Right atrium auricular region (tissue), 2 donors: ENCODE data around the gene IL3. TPM values are rescaled to one million over a fixed set of nuclear protein-coding genes. Genes with fewer than 3 reads are reported as not detected.

ENCODE experiments used
- DNase-seq: peaks from one replicate; pipeline ENCODE4 v3.0.0-alpha.2; 2019; ENCODE audit warnings: low spot score
- H3K27ac ChIP-seq, 2 donors: fragments of 200-600 bp; sonication (generic); 1 replicate in 1 of 2; 2 replicates in 1 of 2; pipeline ENCODE4 v1.5.1; 2016 to 2019
- H3K27me3 ChIP-seq, 2 donors: fragments of 200-600 bp; sonication (generic); one replicate each; pipeline versions ENCODE4 v1.5.1 to v1.6.0; 2017 to 2019
- H3K36me3 ChIP-seq: fragments of 200-600 bp; sonication (generic); one replicate; pipeline ENCODE4 v1.5.1; 2016
- H3K4me1 ChIP-seq, 2 donors: fragments of 200-600 bp; sonication (generic); one replicate each; pipeline versions ENCODE4 v1.5.1 to v1.6.0; 2017 to 2019
- H3K4me3 ChIP-seq, 2 donors: fragments of 200-600 bp; sonication (generic); 1 replicate in 1 of 2; 2 replicates in 1 of 2; pipeline ENCODE4 v1.5.1; 2017 to 2019; ENCODE audit warnings: mild to moderate bottlenecking in 1 of 2, moderate library complexity in 1 of 2
- H3K9me3 ChIP-seq, 2 donors: fragments of 200-600 bp; sonication (generic); one replicate each; pipeline ENCODE4 v1.5.1; 2019
- CTCF ChIP-seq, 2 donors: fragments of 200-600 bp; sonication (generic); IDR thresholded peaks; one replicate each; pipeline ENCODE4 v1.5.1; 2019; ENCODE audit warnings: antibody characterized with exemption in 2 of 2
- total RNA-seq, 2 donors: library from RNA; depleted of rRNA; stranded (reverse); fragments of >200 nt; gene quantifications; one replicate each; pipeline ENCODE4 v1.1.0, GENCODE V29; 2016

The IL3 gene
- total RNA-seq, 2 donors from 2014 or later: not detected

- no peaks in the 10 kb centered on the region for H3K4me1 ChIP-seq
- H3K27me3 ChIP-seq: no peaks in the 10 kb centered on the region
- DNase-seq: no peak
- H3K36me3 ChIP-seq: no peaks in the 10 kb centered on the region
- no peak for TF ChIP-seq CTCF (IDR thresholded peaks at IDR 0.05)
- no peak within 1 kb of the TSS for H3K4me3 ChIP-seq
- H3K9me3 ChIP-seq: no peaks in the 10 kb centered on the region
- no peak within 1 kb of the TSS for H3K27ac ChIP-seq
These were observed 13.0 kb downstream of the IL3 start, which contains the start of gene CSF2 for GRCh38 chr5:132073231-132074013. TSS of gene CSF2 (plus strand) at chr5:132073789. CDS start at chr5:132073824, 35 bp downstream.

- Histone ChIP-seq H3K27me3 (no peaks in the 10 kb centered on the region), H3K36me3 (no peaks in the 10 kb centered on the region), H3K4me1 (no peaks in the 10 kb centered on the region), H3K9me3 (no peaks in the 10 kb centered on the region), H3K4me3 (no peak overlapping the region), H3K27ac (no peak overlapping the region)
- no peak for TF ChIP-seq CTCF (IDR thresholded peaks at IDR 0.05)
- DNase-seq: no peak
These were observed 13.8 kb downstream of the IL3 start for GRCh38 chr5:132074091-132074771.

GRCh38 chr5:132074772-132075718, 14.6 kb downstream of the IL3 start:
- DNase-seq: no peak
- Histone ChIP-seq H3K4me3 (no peak overlapping the region), H3K9me3 (no peaks in the 10 kb centered on the region), H3K36me3 (no peaks in the 10 kb centered on the region), H3K27me3 (no peaks in the 10 kb centered on the region), H3K27ac (no peak overlapping the region), H3K4me1 (no peaks in the 10 kb centered on the region)
- no peak for TF ChIP-seq CTCF (IDR thresholded peaks at IDR 0.05)

- Histone ChIP-seq H3K4me3 (no peak overlapping the region), H3K27me3 (no peaks in the 10 kb centered on the region), H3K9me3 (no peaks in the 10 kb centered on the region), H3K36me3 (no peaks in the 10 kb centered on the region), H3K27ac (no peak overlapping the region), H3K4me1 (no peaks in the 10 kb centered on the region)
- TF ChIP-seq CTCF (IDR thresholded peaks at IDR 0.05): no peak
- no peak for DNase-seq
These were observed 15.2 kb downstream of the IL3 start for GRCh38 chr5:132075719-132076077.

- Histone ChIP-seq H3K27me3 (no peaks in the 10 kb centered on the region), H3K36me3 (no peaks in the 10 kb centered on the region), H3K4me1 (no peaks in the 10 kb centered on the region), H3K9me3 (no peaks in the 10 kb centered on the region), H3K4me3 (no peak overlapping the region), H3K27ac (no peak overlapping the region)
- no peak for DNase-seq
- TF ChIP-seq CTCF (IDR thresholded peaks at IDR 0.05): no peak
These were observed 15.9 kb downstream of the IL3 start for GRCh38 chr5:132076202-132076830.
